NCI-H187 (cell line): Measurements from ENCODE around the gene NEDD4.

Source experiments
- DNase-seq, 2 experiments: peaks; one replicate each; lab custom pipeline; 2025; lab: John Stamatoyannopoulos, UW

Gene NEDD4

GRCh38 chr15:55778932-55779331 is 214.5 kb downstream of the NEDD4 start:
- DNase-seq: no peak
